Fibroblast of skin of left quadriceps (primary cell): ENCODE data around the gene MAGED1.
A peak's percentile ranks its signal among the peaks of the same experiment; 100 is the strongest.

Source experiments
- DNase-seq, 2 experiments: peaks; one replicate each; pipeline ENCODE4 v3.0.0-alpha.2; 2013; ENCODE audit warnings: low read depth in 2 of 2

The MAGED1 gene

DNA sequence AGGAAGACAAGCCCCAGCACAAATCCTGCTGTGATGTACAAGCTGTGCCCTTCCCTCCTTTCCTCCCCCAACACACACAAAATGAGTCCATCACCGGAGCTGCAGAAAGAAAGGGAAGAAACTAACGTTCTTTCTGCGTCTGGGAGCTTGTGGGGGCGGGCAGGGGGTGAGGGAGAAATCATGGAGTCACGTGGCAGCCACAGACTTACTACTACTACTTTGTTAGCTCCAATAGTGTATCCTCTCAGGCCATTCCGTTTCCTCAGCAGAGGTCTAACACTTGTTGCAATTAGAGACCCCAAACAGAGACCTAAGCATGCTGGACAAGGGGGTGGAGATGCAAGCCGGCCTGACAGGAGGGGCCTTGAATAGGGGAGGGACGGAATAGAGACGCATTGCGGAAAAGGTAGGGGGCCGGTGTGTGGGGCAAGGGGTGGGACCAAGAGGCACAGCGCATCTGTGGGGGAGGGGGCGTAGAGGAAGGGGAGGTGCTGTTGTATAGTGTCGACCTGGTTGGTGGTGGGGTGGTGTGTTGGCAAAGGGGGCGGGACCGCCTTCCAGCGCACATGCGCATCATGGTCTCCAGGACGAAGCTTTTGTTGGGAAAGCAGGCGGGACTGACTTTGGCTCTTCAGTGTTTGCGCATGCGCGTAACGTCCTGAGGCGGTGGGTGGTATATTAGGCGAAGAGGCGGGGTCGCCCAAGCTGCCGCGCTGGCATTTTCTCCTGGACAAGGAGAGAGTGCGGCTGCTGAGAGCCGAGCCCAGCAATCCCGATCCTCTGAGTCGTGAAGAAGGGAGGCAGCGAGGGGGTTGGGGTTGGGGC, at the start of gene MAGED1:
Gene MAGED1 (plus strand): TSS at position 703 of the 825 bp plus-strand sequence. CDS start 682 bp downstream, outside the sequence.
- DNase-seq: peak; percentile 91 to 94

DNA sequence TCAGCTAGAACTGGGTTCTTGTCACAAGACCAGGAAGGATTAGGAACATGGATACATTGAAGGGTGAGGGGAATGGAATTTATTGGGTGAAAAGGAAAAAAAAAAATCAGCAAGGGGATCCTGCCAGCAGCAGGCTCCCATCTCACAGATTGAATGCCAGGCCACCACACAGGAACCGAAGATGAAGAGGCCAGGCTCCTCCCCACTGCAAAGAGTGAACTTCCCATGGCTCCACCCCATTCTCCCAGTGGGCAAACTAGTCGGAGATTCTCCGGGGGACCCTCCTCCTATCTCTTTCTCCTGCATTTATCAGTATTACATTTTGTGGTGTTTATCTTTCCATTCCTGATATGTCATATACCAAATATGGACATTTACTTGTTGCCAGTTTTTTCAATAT, 46.0 kb upstream of the MAGED1 start:
- no peak for DNase-seq

- DNase-seq: no peak
Observed at GRCh38 chrX:51851507-51852085, 41.8 kb upstream of the MAGED1 start.

DNA sequence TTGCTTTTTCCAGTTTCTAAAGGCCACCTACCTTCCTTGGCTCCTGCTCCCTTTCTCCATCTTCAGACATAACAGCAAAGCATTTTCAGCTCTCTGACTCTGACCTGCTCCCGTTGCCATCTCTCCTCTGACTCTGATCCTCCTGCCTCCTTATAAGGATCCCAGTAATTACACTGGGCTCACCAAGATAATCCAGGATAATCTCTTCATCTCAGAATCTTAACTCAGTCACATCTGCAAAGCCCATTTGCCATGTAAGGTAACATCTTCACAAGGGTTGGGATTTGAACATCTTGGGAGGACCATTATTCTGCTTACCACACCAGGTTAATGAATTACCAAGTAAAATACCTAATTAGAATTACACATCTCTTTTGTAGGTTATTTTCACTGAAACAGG, 41.3 kb upstream of the MAGED1 start:
- DNase-seq: no peak

DNA sequence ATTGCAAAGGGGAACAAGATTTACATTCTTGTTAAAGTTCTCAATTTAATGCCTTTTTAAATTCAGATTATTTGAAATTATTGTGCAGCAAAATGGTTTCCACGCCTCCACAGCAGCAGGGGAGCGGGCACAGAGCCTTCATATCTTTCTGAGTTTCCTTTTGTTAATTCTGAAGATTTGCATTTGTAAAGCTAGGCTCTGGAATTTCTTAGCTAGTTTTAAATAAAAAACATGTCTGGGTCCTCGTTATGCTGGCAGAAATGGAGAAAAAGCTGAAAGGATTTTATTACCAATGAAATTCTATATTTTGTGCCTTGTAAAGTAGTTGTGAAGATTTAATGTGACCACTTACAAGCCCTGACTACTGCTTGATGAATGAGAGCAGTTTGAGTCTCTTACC, 40.8 kb upstream of the MAGED1 start:
- no peak for DNase-seq

GRCh38 chrX:51853251-51853650, 40.2 kb upstream of the MAGED1 start:
- DNase-seq: no peak

- DNase-seq: no peak
Observed at GRCh38 chrX:51855698-51856097, 37.7 kb upstream of the MAGED1 start.

DNA sequence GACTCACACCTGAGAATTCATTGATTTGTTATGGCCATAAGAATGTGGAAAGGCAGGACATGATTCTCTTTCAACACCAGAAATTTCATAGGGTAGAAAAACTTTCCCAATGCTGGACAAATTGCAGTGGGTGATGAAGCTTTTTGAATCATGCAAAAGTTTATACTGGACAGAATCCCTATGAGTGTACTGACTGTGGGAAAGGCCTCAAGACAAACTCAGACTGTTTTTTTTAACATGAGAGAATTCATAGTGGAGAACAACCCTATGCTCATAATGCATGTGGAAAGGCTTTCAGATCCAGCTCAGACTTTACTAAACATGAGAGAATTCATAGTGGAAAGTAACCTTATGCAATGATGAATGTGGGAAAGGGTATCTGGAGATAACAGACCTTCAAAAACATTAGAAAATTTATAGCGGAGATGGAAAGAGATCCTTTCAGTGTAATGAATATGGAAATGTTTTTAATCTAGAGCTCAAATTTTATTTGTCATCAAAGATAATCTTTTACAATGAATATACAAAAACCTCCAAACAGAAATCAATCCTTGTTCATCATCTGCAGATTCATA, 36.2 kb upstream of the MAGED1 start:
- DNase-seq: no peak

DNA sequence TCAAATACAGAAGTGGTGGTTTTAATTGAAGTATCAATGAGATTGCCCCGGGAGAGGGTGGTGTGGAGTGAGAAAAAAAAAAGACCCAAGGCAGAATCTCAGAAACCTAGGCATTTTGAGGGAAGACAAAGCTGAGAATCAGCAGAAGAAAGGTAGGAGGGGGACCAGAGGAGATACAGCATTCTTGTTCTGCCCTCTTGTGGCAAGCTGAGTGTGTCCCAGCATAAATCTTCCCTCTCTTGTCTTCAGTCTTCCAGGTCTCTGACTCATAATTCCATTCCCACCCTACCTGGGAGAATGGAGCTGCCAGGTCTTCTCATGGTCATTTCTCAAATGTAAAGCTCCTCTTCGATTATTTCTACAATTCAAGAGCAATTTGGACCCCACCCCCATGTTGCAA, 32.7 kb upstream of the MAGED1 start:
- DNase-seq: peak; percentile 5 to 6

- DNase-seq: no peak
Observed at GRCh38 chrX:51862920-51863319, 30.5 kb upstream of the MAGED1 start.

DNA sequence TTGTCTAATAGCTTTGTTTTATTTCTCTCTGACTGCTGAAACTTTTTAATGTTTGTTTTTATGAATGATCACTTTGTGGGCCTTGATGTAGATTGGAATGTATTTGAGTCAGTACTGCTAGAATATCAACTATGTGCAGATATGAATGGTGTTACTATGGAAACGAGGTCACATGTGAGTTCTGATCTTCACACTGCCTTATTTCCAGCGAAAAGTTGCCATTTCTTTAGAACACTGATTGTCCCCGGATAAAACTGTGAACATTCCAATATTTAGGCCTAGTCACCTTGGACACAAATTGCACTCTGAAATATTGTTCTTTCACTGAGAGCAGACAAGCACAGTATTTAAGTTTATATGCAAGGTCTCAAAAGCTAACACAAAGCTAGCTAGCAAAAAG, 27.2 kb upstream of the MAGED1 start:
- no peak for DNase-seq

DNA sequence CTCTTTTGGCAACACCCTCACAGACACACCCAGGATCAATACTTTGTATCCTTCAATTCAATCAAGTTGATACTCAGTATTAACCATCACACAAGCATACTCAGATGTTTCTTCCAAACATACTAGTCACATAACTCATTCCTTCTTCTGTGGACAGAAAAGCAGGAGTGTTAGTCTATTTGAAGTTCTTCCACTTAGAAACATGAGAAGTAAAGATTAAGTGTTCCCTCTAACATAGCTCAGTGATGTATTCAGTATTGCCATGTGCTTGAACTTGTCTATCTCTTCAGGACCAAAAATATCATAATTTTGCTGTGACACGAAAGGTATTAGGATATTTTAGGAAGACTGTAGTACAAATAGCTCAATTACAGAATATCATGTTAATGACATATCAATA, 25.8 kb upstream of the MAGED1 start:
- DNase-seq: no peak

GRCh38 chrX:51870354-51870753, 23.1 kb upstream of the MAGED1 start:
- DNase-seq: no peak

DNA sequence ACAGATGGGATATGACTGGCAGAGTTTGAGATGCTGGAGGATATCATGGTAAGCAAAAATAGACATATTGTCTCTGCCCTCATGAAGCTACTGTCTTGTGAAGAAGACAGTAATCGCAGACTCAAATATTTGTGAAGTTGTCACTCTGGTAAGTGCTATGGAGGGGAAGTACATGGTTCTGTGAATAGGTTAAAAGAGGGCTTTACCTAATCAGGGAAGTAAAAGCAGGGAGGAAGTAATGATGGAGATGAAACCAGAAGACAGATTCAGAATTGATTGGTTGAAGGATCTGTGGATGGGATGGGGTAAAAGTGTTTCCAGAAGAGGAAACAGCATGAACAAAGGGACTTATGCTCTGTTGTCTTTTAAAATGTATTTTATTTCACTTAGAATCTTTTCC, 19.3 kb upstream of the MAGED1 start:
- DNase-seq: no peak

GRCh38 chrX:51876441-51876840, 17.0 kb upstream of the MAGED1 start:
- DNase-seq: no peak

- DNase-seq: no peak
Observed at GRCh38 chrX:51878056-51878455, 15.4 kb upstream of the MAGED1 start.

DNA sequence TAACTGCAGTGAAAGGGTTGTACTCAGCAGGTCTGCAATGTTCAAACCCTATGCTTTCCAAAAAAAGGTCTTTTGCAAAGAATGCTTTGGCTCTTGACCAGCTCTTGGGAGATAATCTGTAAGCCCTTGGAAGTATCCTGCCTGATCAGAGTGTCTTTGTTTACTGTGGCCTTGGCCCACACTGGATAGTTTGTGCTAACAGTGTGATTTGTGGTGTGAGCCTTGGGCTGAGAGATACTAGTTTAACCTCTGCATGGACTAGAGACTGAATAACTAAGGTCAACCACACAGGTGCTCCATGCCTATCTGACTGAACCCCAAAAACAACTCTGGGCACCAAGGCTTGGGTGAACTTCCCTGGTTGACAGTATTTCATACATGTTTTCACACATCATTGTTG, 3.6 kb upstream of the MAGED1 start:
- DNase-seq: no peak

- no peak for DNase-seq
Observed at GRCh38 chrX:51891245-51891644, 2.2 kb upstream of the MAGED1 start.

- DNase-seq: peak; percentile 80 to 84
Observed at GRCh38 chrX:51891821-51892551, 1.4 kb upstream of the MAGED1 start.

DNA sequence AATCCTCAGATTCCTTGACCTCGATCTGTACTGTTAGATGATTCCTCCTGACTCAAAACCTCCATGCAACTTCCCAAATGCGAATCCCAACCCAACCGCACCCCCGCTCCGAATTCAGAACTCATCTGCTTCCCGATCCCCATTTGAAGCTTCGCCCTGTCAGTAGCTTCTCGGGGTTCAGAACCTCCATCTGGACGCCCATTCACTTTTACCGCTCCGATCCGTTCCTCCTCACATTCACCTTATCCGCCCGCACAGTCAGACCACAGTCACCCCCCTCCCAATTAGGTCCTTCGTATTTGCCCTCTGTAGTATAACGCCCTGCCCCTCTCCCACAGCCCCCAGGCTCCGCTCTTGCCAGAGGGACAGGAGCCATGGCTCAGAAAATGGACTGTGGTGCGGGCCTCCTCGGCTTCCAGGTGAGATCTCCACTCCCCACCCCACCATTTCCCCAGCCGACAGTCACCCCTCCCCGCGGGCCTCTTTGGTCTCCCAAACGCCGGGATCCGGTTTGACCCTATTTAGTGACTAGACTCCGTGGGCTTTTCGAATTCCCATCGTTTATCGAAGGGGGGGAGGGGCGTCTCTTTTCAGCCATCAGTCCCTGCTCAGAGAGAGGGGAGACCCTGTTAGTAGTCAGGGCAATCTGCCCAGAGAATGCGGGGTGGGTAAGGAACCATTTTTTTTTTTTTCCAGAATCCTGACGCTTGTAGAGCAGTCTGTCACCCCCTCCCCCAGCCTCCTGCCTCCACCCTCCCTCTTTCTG, 691 bp downstream of the MAGED1 start:
- no peak for DNase-seq

DNA sequence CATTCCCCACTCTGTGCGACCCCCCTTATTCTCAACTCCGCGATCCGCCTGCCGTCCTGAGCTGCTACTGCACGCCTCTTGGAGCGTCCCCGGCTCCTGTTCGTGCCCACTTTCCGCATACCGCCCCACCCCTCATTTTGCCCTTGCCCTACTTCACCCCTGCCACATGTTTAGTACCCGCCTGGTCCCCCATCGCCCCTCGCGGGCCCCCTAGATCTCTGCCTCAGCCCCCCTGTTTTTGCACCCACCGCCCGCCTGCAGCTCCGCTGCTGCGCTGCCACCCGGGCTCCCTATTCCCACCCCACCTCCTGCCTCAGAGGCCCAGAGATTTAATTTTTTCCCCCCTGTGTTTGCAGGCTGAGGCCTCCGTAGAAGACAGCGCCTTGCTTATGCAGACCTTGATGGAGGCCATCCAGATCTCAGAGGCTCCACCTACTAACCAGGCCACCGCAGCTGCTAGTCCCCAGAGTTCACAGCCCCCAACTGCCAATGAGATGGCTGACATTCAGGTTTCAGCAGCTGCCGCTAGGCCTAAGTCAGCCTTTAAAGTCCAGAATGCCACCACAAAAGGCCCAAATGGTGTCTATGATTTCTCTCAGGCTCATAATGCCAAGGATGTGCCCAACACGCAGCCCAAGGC, 1.4 kb downstream of the MAGED1 start:
- no peak for DNase-seq
